HG03520 (cell line): Measurements from ENCODE around the gene ADARB2.
"Not testable (repeated sequence)": the region's sequence is repeated elsewhere in the genome, so short reads cannot be mapped to it uniquely, and the experiment has no call there.

Source experiments
- ATAC-seq: cut with Tn5 transposase; IDR thresholded peaks from one replicate; pipeline ENCODE4 v1.9.1; 2021; ENCODE audit warnings: mild to moderate bottlenecking, moderate library complexity; ENCODE audit not compliant: unreplicated experiment

Gene ADARB2

GRCh38 chr10:1737222-1738061 lies at the start of gene ADARB2:
Gene ADARB2, minus strand, starts transcription at chr10:1737525.
- peak; percentile 75 for ATAC-seq

GRCh38 chr10:1785835-1786234 lies 48.5 kb upstream of the ADARB2 start:
- no peak for ATAC-seq

- ATAC-seq, result no peak
Measured at GRCh38 chr10:1782841-1783240, 45.5 kb upstream of the ADARB2 start.

- no peak for ATAC-seq
Measured at GRCh38 chr10:1779796-1780195, 42.5 kb upstream of the ADARB2 start.

GRCh38 chr10:1778375-1778969 lies 41.1 kb upstream of the ADARB2 start:
- no peak for ATAC-seq

- no peak for ATAC-seq
Measured at GRCh38 chr10:1776127-1776662, 38.9 kb upstream of the ADARB2 start.

- ATAC-seq, result no peak
Measured at GRCh38 chr10:1774796-1775195, 37.5 kb upstream of the ADARB2 start.

GRCh38 chr10:1773204-1773603 lies 35.9 kb upstream of the ADARB2 start:
- ATAC-seq, result not testable (repeated sequence)

GRCh38 chr10:1766049-1766448 lies 28.7 kb upstream of the ADARB2 start:
- ATAC-seq, result no peak

- no peak for ATAC-seq
Measured at GRCh38 chr10:1762076-1762475, 24.8 kb upstream of the ADARB2 start.

GRCh38 chr10:1754506-1755153 lies 17.3 kb upstream of the ADARB2 start:
- no peak for ATAC-seq

GRCh38 chr10:1752153-1752552 lies 14.8 kb upstream of the ADARB2 start:
- no peak for ATAC-seq

- ATAC-seq, result no peak
Measured at GRCh38 chr10:1747590-1748157, 10.3 kb upstream of the ADARB2 start.

GRCh38 chr10:1746796-1747195 lies 9.5 kb upstream of the ADARB2 start:
- ATAC-seq, result no peak

- no peak for ATAC-seq
Measured at GRCh38 chr10:1745780-1746456, 8.6 kb upstream of the ADARB2 start.

GRCh38 chr10:1744524-1744923 lies 7.2 kb upstream of the ADARB2 start:
- no peak for ATAC-seq

GRCh38 chr10:1743141-1743540 lies 5.8 kb upstream of the ADARB2 start:
- no peak for ATAC-seq

- no peak for ATAC-seq
Measured at GRCh38 chr10:1741450-1741849, 4.1 kb upstream of the ADARB2 start.

GRCh38 chr10:1739751-1740150 lies 2.4 kb upstream of the ADARB2 start:
- no peak for ATAC-seq

GRCh38 chr10:1738950-1739349 lies 1.6 kb upstream of the ADARB2 start:
- ATAC-seq, result peak; percentile 61

- ATAC-seq, result no peak
Measured at GRCh38 chr10:1736972-1737221, 428 bp downstream of the ADARB2 start.
